ENCODE results near the gene NFKB2.

DNA sequence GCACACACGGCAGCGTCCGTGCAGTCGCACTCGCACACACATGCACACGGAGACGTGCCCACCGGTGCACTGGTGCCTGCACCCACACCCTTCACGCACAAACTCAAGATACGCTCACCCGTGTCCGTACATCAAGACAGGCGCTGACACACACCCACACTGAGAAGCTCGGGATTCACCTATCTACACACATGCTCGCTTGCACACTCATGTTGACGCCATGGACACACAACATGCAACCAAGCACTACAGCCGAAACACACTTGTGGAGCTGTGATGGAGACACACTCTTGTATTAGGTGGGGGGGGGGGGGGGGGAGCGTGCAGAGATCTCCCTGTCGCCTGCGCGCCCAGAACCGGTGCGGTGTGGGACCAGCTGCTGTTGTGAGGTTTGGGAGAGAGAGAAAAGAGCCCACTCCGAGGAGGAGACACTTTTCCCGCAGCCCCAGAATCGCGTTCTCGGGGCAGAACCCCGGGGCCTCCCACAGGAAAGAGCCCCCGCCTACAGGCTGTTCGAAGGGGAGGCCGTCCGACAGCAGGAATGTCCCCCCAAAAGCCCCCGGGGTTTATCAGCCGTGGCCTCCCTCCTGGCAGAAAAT lies 605 bp upstream of the NFKB2 start:
- TF ChIP-seq CTCF (IDR thresholded peaks at IDR 0.05; ENCODE audit: low read depth, low read length) = no peak
- TF ChIP-seq POLR2A (IDR thresholded peaks at IDR 0.05; ENCODE audit: extremely low read depth, insufficient read length) = no peak
- no peak; the same call in 1 of the 2 replicates for TF ChIP-seq MYC (IDR thresholded peaks at IDR 0.05; ENCODE audit: low read depth, low read length)
- TF ChIP-seq MAX (IDR thresholded peaks at IDR 0.05; ENCODE audit: low read depth, low read length) = no peak; the same call in 1 of the 2 replicates

Measured in NB4 (cell line).